ENCODE results near the gene MUSTN1.

Gene MUSTN1

DNA sequence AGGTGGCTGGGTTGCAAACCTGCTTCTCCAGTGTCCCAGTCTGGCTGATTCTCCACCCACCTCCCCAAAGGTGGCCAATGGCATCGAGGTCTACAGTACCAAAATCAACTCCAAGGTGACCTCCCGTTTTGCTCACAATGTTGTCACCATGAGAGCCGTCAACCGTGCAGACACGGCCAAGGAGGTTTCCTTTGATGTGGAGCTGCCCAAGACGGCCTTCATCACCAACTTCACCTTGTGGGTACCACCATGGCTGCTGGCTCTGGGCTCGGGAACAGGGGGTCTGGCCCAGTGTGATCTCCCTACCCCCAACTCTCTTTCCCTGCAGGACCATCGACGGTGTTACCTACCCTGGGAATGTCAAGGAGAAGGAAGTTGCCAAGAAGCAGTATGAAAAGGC lies 38.4 kb downstream of the MUSTN1 start:
- no peak overlapping the region for H3K27ac ChIP-seq (ENCODE audit: low read depth, low read length)
- H3K4me1 ChIP-seq (ENCODE audit: control insufficient read depth in 5 of 5, insufficient read depth in 5 of 5, low read length in 5 of 5), result no peaks in the 10 kb centered on the region
- no peaks in the 10 kb centered on the region for H3K36me3 ChIP-seq (ENCODE audit: control insufficient read depth in 5 of 5, insufficient read depth in 5 of 5, low read length in 5 of 5)
- no peak overlapping the region for H3K9ac ChIP-seq (ENCODE audit: low read length in 5 of 5)
- peaks cover 0 to 2% (median 0%) of the 10 kb centered on the region in 5 donors for H3K27me3 ChIP-seq (ENCODE audit: control insufficient read depth in 5 of 5, insufficient read depth in 4 of 5, low read length in 5 of 5)
- no peaks in the 10 kb centered on the region for H3K9me3 ChIP-seq (ENCODE audit: control insufficient read depth in 5 of 5, low read length in 5 of 5)
- no peak overlapping the region for H3K4me3 ChIP-seq (ENCODE audit: low read depth in 1 of 5, low read length in 5 of 5)

DNA sequence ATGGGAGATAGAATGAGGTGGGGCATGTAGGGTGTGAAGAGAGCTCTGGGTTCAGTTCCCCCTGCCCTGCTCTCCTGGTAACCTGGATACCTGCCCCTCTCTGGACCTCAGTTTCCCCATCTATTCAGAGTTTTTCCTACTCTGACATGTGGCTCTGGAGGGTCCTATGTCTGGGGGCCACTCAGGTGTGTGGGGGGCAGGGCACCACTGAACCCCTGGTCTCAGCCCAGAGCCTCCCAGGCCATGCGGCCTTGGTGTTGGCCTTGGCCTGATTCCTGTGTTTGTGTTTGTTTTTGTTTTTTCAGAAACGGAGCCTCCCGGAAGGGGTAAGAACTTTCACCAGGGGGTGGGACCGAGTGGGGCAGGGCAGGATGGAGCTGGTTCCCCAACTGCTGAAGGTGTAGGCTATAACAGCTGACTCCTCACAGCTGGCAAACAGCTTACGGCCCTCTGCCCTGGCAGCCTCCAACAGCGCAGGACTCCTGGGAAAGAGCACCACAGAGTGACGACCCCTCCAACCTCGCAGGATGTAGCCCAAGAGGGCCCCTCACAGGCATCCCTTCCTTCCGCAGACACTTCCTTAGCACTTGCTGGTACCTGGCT lies 39.4 kb downstream of the MUSTN1 start:
- H3K4me1 ChIP-seq (ENCODE audit: control insufficient read depth in 5 of 5, insufficient read depth in 5 of 5, low read length in 5 of 5), result no peaks in the 10 kb centered on the region
- no peak overlapping the region for H3K4me3 ChIP-seq (ENCODE audit: low read depth in 1 of 5, low read length in 5 of 5)
- H3K27ac ChIP-seq (ENCODE audit: low read depth, low read length), result no peak overlapping the region
- H3K27me3 ChIP-seq (ENCODE audit: control insufficient read depth in 5 of 5, insufficient read depth in 4 of 5, low read length in 5 of 5), result peaks cover 0 to 3% (median 2%) of the 10 kb centered on the region in 5 donors
- no peaks in the 10 kb centered on the region for H3K9me3 ChIP-seq (ENCODE audit: control insufficient read depth in 5 of 5, low read length in 5 of 5)
- H3K9ac ChIP-seq (ENCODE audit: low read length in 5 of 5), result no peak overlapping the region
- H3K36me3 ChIP-seq (ENCODE audit: control insufficient read depth in 5 of 5, insufficient read depth in 5 of 5, low read length in 5 of 5), result no peaks in the 10 kb centered on the region

DNA sequence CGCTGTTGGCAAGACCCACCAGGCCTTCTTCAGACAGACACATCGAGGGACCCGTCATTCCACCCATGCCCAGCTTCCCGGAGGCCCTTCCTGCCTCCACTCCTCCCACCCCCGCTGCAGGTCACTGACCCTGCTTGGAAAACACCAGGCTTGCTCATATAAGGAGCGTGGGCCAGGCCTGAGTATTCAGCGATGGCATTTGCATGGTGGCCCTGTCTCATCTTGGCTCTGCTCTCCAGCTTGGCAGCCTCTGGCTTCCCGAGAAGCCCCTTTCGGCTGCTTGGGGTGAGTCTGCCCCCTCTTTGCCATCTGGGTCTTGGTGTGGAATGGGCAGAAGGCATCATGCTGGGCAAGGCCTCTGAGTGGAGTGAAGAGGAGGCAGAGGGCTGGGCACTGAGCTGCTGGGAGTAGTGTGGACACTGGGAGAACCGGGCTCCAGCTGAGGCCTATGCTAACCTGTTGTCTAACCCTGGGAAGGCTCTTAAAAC lies 40.2 kb downstream of the MUSTN1 start, which contains the start of gene ITIH3:
Gene ITIH3, plus strand, starts transcription at position 185 of the 488 bp plus-strand sequence. Its CDS starts 8 bp downstream, at position 193.
- Histone ChIP-seq H3K9ac (ENCODE audit: low read length in 5 of 5) (no peak within 1 kb of the TSS), H3K36me3 (ENCODE audit: control insufficient read depth in 5 of 5, insufficient read depth in 5 of 5, low read length in 5 of 5) (no peaks in the 10 kb centered on the region), H3K27me3 (ENCODE audit: control insufficient read depth in 5 of 5, insufficient read depth in 4 of 5, low read length in 5 of 5) (peaks cover 0 to 4% (median 2%) of the 10 kb centered on the region in 5 donors), H3K27ac (ENCODE audit: low read depth, low read length) (no peak within 1 kb of the TSS), H3K9me3 (ENCODE audit: control insufficient read depth in 5 of 5, low read length in 5 of 5) (no peaks in the 10 kb centered on the region), H3K4me3 (ENCODE audit: low read depth in 1 of 5, low read length in 5 of 5) (no peak within 1 kb of the TSS), H3K4me1 (ENCODE audit: control insufficient read depth in 5 of 5, insufficient read depth in 5 of 5, low read length in 5 of 5) (no peaks in the 10 kb centered on the region)

DNA sequence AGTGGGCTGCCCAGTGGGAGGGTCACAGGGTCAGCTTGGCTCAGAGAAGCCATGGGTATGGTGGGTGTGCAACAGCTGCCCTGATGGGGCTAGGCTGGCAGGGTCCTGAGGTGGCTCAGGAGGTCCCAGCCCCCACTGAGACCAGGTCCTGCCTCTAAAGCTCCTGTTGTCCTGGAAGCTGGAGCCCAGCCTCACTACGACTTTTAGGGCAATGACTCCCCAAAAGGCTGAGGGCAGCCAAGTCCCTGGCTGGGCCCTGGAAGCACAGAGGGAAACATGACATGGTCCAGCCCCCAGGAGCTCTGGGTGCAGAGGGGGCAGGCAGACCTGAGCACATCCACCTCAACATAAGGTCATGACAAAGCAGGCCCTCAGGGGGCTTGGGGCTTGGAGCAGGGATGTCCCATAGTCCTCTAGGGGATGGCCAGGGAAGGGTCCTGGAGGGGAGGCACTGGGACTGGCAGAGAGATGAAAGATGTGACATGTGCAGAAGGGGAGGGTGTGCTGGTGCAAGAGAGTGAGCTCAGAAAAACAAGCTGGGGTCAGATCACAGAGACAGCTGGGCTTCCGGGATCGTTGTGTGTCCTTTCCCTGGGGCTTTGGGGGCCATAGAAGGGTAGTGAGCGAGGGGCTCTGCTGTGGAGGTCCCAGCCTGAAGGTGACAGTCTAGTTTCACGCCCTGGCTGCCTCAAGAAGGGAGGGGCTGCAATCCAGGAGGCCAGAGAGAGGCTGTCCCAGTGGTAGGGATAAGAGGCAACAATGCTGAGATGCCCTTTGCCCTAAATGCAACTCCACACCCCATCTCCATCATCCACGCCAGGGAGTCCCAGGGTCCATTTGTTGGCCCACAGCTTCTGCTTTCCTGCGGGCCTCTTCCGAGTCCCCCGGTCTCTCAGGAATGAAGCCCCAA lies 40.9 kb downstream of the MUSTN1 start:
- Histone ChIP-seq H3K4me3 (ENCODE audit: low read depth in 1 of 5, low read length in 5 of 5) (no peak overlapping the region), H3K9me3 (ENCODE audit: control insufficient read depth in 5 of 5, low read length in 5 of 5) (no peaks in the 10 kb centered on the region), H3K4me1 (ENCODE audit: control insufficient read depth in 5 of 5, insufficient read depth in 5 of 5, low read length in 5 of 5) (no peaks in the 10 kb centered on the region), H3K36me3 (ENCODE audit: control insufficient read depth in 5 of 5, insufficient read depth in 5 of 5, low read length in 5 of 5) (no peaks in the 10 kb centered on the region), H3K9ac (ENCODE audit: low read length in 5 of 5) (no peak overlapping the region), H3K27ac (ENCODE audit: low read depth, low read length) (no peak overlapping the region), H3K27me3 (ENCODE audit: control insufficient read depth in 5 of 5, insufficient read depth in 4 of 5, low read length in 5 of 5) (peaks cover 0 to 4% (median 2%) of the 10 kb centered on the region in 5 donors)

DNA sequence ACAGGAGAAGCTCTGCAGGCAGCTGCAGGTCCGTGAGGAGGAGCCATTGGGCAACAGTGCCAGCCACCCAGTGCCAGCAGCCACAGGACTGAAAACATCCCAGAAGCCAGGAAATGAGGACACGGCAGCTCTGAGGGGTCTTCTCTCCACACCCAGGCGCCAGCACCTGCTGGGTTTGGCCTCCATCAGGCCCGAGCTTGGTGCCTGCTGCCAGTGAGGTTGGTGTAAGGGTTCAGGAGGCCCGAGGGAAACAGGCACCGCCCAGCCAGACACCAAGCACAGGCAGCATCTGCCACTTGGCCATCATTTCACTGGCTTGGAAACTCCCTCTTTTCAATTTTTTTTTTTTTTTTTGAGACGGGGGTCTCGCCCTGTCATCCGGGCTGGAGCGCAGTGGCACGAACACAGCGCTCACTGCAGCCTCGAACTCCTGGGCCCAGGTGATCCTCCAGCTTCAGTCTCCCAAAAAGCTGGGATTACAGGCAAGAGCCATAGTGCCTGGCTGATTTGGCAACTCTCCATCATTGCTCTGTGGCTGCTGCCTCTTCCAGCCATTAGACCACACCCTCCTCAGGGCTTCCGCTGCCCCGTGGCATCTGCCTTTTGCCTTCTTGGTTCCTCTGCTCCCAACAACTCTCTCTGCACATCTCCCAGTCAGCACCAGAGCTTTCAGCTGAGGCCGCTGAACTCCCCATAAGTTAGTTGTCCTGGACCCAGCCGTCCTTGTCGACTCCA lies 41.7 kb downstream of the MUSTN1 start:
- Histone ChIP-seq H3K27ac (ENCODE audit: low read depth, low read length) (no peak overlapping the region), H3K9ac (ENCODE audit: low read length in 5 of 5) (no peak overlapping the region), H3K27me3 (ENCODE audit: control insufficient read depth in 5 of 5, insufficient read depth in 4 of 5, low read length in 5 of 5) (peaks cover 0 to 4% (median 2%) of the 10 kb centered on the region in 5 donors)

DNA sequence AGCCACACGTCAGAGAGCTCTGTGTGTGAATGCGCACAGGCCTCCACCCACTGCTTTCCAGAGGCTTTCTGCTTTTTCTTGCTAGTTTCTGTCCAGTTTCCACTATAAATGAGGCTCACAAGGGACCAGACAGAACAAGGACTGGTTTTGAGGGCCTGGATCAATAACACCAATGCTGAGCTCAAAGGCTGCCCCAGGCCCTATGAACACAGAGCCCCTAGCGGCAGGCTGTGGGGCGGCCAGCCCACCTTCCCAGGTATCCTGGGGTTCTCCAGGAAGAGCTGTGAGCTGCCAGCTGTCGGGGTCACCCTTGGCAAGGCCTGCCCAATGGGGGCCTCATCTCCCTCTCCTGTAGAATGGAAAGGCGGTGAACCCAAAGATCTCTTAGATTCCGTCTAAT lies 42.4 kb downstream of the MUSTN1 start:
- Histone ChIP-seq H3K9me3 (ENCODE audit: control insufficient read depth in 5 of 5, low read length in 5 of 5) (no peaks in the 10 kb centered on the region), H3K27ac (ENCODE audit: low read depth, low read length) (no peak overlapping the region), H3K36me3 (ENCODE audit: control insufficient read depth in 5 of 5, insufficient read depth in 5 of 5, low read length in 5 of 5) (no peaks in the 10 kb centered on the region), H3K4me3 (ENCODE audit: low read depth in 1 of 5, low read length in 5 of 5) (no peak overlapping the region), H3K9ac (ENCODE audit: low read length in 5 of 5) (no peak overlapping the region), H3K4me1 (ENCODE audit: control insufficient read depth in 5 of 5, insufficient read depth in 5 of 5, low read length in 5 of 5) (peaks cover 0 to 8% (median 5%) of the 10 kb centered on the region in 5 donors), H3K27me3 (ENCODE audit: control insufficient read depth in 5 of 5, insufficient read depth in 4 of 5, low read length in 5 of 5) (peaks cover 0 to 4% (median 2%) of the 10 kb centered on the region in 5 donors)

More for the DNA sequence above, 41.7 kb downstream of the MUSTN1 start:
- Histone ChIP-seq H3K4me1 (ENCODE audit: control insufficient read depth in 5 of 5, insufficient read depth in 5 of 5, low read length in 5 of 5) (peaks cover 0 to under 1% (median 0%) of the 10 kb centered on the region in 5 donors), H3K9me3 (ENCODE audit: control insufficient read depth in 5 of 5, low read length in 5 of 5) (no peaks in the 10 kb centered on the region), H3K4me3 (ENCODE audit: low read depth in 1 of 5, low read length in 5 of 5) (no peak overlapping the region), H3K36me3 (ENCODE audit: control insufficient read depth in 5 of 5, insufficient read depth in 5 of 5, low read length in 5 of 5) (no peaks in the 10 kb centered on the region)

DNA sequence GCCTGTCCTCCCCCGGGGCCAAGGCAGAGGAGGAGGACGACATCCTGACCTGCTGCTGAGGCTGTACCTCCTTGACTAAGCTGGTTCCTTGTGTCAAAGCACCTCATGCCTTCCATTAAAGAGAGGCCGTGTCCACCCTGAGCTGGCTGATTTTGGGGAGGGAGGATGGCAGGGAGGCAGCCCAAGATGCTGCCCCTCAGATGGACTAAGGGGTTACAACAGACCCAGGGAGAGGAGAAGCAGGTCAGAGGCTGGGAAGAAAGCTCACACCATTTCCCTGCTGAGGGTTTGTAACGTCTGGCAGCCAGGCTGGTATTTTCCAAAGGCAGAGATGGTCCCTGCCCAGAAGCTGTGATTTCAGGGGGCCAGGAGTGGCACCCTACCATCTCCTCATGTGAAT lies 42.9 kb downstream of the MUSTN1 start:
- Histone ChIP-seq H3K27ac (ENCODE audit: low read depth, low read length) (no peak overlapping the region), H3K9me3 (ENCODE audit: control insufficient read depth in 5 of 5, low read length in 5 of 5) (no peaks in the 10 kb centered on the region), H3K36me3 (ENCODE audit: control insufficient read depth in 5 of 5, insufficient read depth in 5 of 5, low read length in 5 of 5) (no peaks in the 10 kb centered on the region), H3K4me1 (ENCODE audit: control insufficient read depth in 5 of 5, insufficient read depth in 5 of 5, low read length in 5 of 5) (peaks cover 0 to 9% (median 6%) of the 10 kb centered on the region in 5 donors), H3K27me3 (ENCODE audit: control insufficient read depth in 5 of 5, insufficient read depth in 4 of 5, low read length in 5 of 5) (peaks cover 0 to 4% (median 2%) of the 10 kb centered on the region in 5 donors), H3K9ac (ENCODE audit: low read length in 5 of 5) (no peak overlapping the region), H3K4me3 (ENCODE audit: low read depth in 1 of 5, low read length in 5 of 5) (no peak overlapping the region)

DNA sequence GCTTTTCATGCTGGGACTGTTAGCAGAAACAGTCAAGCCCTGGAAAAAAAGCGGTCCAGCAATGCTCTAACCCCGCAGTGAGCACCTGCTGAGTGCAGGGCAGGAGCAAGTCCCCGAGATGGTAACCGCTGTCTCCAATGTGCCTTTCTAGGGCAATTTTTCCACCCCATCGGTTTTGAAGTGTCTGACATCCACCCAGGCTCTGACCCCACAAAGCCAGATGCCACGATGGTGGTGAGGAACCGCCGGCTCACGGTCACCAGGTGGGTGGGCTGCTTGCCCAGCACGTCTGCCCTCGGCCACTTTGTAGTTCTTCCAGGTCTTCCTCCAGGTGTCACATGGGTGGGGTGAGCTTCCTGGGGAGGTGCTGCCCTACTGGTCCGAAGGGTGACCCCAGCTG lies 43.5 kb downstream of the MUSTN1 start:
- no peaks in the 10 kb centered on the region for H3K36me3 ChIP-seq (ENCODE audit: control insufficient read depth in 5 of 5, insufficient read depth in 5 of 5, low read length in 5 of 5)
- H3K9ac ChIP-seq (ENCODE audit: low read length in 5 of 5), result no peak overlapping the region
- peaks cover 0 to 4% (median 2%) of the 10 kb centered on the region in 5 donors for H3K27me3 ChIP-seq (ENCODE audit: control insufficient read depth in 5 of 5, insufficient read depth in 4 of 5, low read length in 5 of 5)
- H3K9me3 ChIP-seq (ENCODE audit: control insufficient read depth in 5 of 5, low read length in 5 of 5), result no peaks in the 10 kb centered on the region
- no peak overlapping the region for H3K27ac ChIP-seq (ENCODE audit: low read depth, low read length)
- no peak overlapping the region for H3K4me3 ChIP-seq (ENCODE audit: low read depth in 1 of 5, low read length in 5 of 5)
- H3K4me1 ChIP-seq (ENCODE audit: control insufficient read depth in 5 of 5, insufficient read depth in 5 of 5, low read length in 5 of 5), result peaks cover 0 to 9% (median 6%) of the 10 kb centered on the region in 5 donors

DNA sequence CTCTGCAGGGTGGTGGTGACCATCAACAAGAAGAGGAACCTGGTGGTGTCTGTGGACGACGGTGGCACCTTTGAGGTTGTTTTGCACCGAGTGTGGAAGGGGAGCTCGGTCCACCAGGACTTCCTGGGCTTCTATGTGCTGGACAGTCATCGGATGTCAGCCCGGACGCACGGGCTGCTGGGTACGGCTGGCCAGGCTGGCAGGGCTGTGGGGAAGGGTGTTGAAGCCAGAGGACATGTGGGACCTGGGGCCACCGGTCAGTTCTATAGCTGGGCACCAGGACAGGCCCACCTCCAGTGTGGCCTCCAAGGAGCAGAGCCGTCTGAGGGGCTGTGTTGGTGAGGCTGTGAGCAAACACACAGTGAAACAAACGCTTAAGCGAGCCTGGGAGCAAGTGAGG lies 44.1 kb downstream of the MUSTN1 start:
- Histone ChIP-seq H3K4me3 (ENCODE audit: low read depth in 1 of 5, low read length in 5 of 5) (no peak overlapping the region), H3K9me3 (ENCODE audit: control insufficient read depth in 5 of 5, low read length in 5 of 5) (no peaks in the 10 kb centered on the region)

More for the DNA sequence above, 44.1 kb downstream of the MUSTN1 start:
- Histone ChIP-seq H3K4me1 (ENCODE audit: control insufficient read depth in 5 of 5, insufficient read depth in 5 of 5, low read length in 5 of 5) (peaks cover 0 to 9% (median 6%) of the 10 kb centered on the region in 5 donors), H3K36me3 (ENCODE audit: control insufficient read depth in 5 of 5, insufficient read depth in 5 of 5, low read length in 5 of 5) (no peaks in the 10 kb centered on the region), H3K27ac (ENCODE audit: low read depth, low read length) (no peak overlapping the region), H3K27me3 (ENCODE audit: control insufficient read depth in 5 of 5, insufficient read depth in 4 of 5, low read length in 5 of 5) (peaks cover 0 to 4% (median 2%) of the 10 kb centered on the region in 5 donors), H3K9ac (ENCODE audit: low read length in 5 of 5) (no peak overlapping the region)
